GM19468 (cell line): ENCODE data around the gene FBH1.
"Not testable (repeated sequence)": the region's sequence is repeated elsewhere in the genome, so short reads cannot be mapped to it uniquely, and the experiment has no call there.

Experiments
- ATAC-seq: cut with Tn5 transposase; IDR thresholded peaks from one replicate; pipeline ENCODE4 v1.9.1; 2021; ENCODE audit warnings: mild to moderate bottlenecking, moderate library complexity, moderate number of reproducible peaks; ENCODE audit not compliant: unreplicated experiment; ENCODE audit errors: extremely low read depth

FBH1 gene

GRCh38 chr10:5873515-5873995, 16.5 kb upstream of the FBH1 start:
- ATAC-seq = peak; percentile 39

- ATAC-seq = no peak
Observed at GRCh38 chr10:5876181-5876768, 13.8 kb upstream of the FBH1 start.

DNA sequence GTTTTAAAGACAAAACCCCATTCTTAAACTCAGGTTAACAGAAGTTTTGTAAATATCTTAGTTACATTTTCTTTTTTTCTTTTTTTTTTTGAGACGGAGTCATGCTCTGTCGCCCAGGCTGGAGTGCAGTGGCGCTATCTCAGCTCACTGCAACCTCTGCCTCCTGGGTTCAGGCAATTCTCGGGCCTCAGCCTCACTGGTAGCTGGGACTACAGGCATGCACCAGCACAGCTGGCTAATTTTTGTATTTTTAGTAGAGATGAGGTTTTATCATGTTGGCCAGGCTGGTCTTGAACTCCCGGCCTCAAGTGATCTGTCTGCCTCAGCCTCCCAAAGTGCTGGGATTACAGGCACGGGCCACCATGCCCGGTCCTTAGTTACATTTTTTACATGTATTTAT, 13.0 kb upstream of the FBH1 start:
- not testable (repeated sequence) for ATAC-seq

GRCh38 chr10:5882961-5883360, 7.1 kb upstream of the FBH1 start:
- no peak for ATAC-seq

- ATAC-seq = no peak
Observed at GRCh38 chr10:5885619-5886018, 4.4 kb upstream of the FBH1 start.

DNA sequence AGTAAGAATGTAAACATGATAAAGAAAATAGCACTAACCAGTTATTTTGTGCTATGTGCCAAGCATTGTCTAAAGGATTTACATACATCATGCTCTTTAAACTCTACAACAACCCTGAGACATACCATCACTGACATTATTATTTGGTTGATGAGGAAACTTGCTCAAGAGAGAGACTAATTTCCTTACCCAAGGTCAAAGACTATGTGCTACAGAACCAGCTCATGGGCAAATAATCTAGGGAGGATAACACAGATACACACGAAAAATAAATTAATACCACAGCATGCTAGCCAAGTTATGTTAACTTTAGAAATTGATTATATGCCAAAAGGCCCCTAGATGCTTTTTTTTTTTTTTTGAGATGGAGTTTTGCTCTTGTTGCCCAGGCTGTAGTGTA, 3.0 kb upstream of the FBH1 start:
- ATAC-seq = no peak

GRCh38 chr10:5887641-5888040, 2.4 kb upstream of the FBH1 start:
- ATAC-seq = no peak

- no peak for ATAC-seq
Observed at GRCh38 chr10:5888351-5888750, 1.7 kb upstream of the FBH1 start.

GRCh38 chr10:5888843-5889623, 1.0 kb upstream of the FBH1 start:
- no peak for ATAC-seq

GRCh38 chr10:5890452-5890915, 441 bp downstream of the FBH1 start:
- no peak for ATAC-seq

GRCh38 chr10:5891009-5891408, 966 bp downstream of the FBH1 start:
- ATAC-seq = no peak

DNA sequence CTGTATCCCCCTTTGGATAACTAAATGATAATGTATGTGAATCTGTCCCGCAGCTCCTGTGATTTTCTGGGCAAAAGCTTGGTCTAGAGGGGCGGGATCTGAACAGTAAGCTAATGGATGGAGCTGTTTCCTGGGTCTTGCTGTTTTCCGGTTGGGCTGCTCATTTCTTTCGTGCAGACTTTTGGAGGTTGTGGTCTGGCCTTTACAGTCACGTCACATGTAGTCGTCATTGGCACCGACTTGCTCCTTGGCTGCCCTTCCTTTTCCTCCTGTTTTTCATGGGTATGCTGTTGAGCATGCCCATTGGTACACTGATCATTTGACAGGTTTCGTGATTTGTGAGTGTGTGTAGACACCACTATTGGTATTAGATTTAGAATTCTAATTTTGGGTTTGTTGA, 2.0 kb downstream of the FBH1 start:
- no peak for ATAC-seq

DNA sequence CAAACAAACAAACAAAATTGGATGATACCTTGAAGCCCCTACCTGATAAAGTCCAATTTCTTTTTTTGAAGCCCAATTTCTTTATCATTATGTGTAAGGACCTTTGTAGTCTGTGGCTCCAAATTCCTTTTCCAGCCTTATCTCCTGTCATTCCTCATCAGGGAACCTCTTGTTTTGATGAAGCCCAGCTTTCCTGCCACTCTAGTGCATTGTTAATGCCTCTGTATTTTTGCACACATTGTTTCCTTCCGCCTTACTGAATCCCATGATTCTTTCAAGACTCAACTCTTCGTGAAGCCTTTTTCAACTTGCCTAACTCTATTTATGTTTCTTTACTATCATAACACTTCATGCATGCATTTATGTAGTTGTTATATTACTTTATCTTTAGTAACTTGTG, 3.3 kb downstream of the FBH1 start:
- no peak for ATAC-seq

GRCh38 chr10:5894403-5894802, 4.4 kb downstream of the FBH1 start:
- no peak for ATAC-seq

- ATAC-seq = no peak
Observed at GRCh38 chr10:5894873-5895272, 4.8 kb downstream of the FBH1 start.

DNA sequence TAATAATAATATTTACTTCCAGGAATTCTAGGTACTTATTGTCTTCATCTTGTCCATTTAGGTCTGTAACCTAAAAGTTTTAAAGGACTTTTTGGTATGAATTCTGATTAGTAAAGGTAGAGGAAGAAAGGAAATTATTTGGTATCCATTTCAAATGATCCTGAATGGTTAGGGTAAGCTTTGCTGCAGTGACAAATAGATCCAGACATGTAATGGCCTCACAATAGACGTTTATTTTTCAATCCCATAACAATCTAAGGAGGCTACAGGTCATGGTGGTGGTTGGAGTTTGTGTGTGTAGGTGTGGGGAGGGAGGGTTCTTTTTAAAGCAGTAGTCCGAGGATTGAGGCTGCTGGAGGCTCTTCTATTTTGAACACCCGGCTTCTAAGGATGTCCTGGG, 5.3 kb downstream of the FBH1 start:
- no peak for ATAC-seq

DNA sequence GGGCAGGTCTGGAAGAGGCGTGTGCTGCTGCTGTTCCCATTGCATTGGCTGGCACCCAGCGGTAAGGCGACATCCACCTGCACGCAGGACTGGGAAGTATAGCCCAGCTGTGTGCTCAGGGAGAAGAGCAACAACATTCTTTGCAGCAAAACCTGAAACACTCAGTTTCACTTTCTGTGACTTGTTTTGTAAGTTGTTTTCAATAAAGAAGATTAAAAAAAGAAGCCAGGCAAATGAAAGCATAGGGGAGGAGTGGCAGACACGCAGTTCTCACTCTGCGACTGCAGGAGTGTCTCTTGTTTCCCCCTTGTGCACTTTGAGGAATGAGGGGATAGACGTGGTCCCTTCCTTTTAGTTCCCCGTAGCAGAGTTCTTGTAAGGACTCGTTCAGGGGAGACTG, 5.8 kb downstream of the FBH1 start:
- peak; percentile 67 for ATAC-seq

GRCh38 chr10:5896208-5897052, 6.4 kb downstream of the FBH1 start:
- no peak for ATAC-seq

- ATAC-seq = no peak
Observed at GRCh38 chr10:5897053-5897340, 7.0 kb downstream of the FBH1 start.

DNA sequence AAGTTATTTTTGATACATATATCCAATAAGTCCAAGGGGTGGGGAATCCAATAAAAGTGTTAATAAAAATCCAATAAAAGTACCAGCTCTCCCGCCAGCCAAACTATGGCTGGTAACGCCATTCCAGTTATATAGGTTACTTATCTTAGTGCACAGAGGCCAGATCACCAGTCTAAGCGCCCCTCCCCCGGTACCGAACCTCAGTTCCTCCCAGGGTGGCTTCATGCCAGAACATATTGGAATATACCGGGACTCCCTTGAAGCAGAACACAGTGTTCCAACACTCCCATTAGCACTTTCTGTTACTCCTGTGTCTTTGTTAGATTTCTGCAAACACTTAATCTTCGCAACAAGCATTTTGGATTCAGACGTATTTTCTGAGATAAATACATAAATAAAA, 7.5 kb downstream of the FBH1 start:
- no peak for ATAC-seq

DNA sequence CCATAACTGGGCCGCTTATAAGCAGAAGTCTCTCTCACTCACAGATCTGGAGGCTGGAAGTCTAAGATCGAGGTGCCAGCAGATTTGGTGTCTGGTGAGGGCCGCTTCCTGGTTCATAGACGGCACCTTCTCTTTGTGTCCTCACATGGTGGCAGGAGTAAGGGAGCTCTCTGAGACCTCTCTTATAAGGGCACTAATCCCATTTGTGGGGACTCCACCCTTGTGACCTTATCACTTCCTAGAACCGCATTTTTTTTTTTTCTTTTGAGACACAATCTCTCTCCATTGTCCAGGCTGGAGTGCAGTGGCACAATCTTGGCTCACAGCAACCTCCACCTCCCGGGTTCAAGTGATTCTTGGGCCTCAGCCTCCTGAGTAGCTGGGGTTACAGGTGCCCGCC, 8.1 kb downstream of the FBH1 start:
- no peak for ATAC-seq
